Measurements from ENCODE around the gene PAQR6. TPM values are rescaled to one million over a fixed set of nuclear protein-coding genes. Genes with fewer than 3 reads are reported as not detected.

Gene PAQR6
- total and polyA plus RNA-seq, 4 donors = 0.22 to 0.85 (median 0.49) TPM

- peak within 1 kb of the TSS; percentile 96 to 99 for H3K27ac ChIP-seq (ENCODE audit: low read depth in 1 of 2, low read length in 2 of 2)
- peak within 1 kb of the TSS; percentile 72 to 99 (median 79) for H3K4me3 ChIP-seq (ENCODE audit: low read depth in 1 of 3, low read length in 3 of 3)
- TF ChIP-seq EGR1 (IDR thresholded peaks at IDR 0.05; ENCODE audit: low read depth in 2 of 2) (peak; percentile 91 to 96), FOXA1 (IDR thresholded peaks at IDR 0.05) (peak; percentile 42), RXRA (IDR thresholded peaks at IDR 0.05) (peak; percentile 34 to 36), ZBTB33 (IDR thresholded peaks at IDR 0.05) (peak; percentile 99), RAD21 (IDR thresholded peaks at IDR 0.05) (peak; percentile 28), FOXA2 (IDR thresholded peaks at IDR 0.05) (no peak), SP1 (IDR thresholded peaks at IDR 0.05) (peak; percentile 90), JUND (IDR thresholded peaks at IDR 0.05) (no peak), HNF4G (IDR thresholded peaks at IDR 0.05) (no peak), HNF4A (conservative IDR thresholded peaks at IDR 0.05) (no peak), TAF1 (conservative IDR thresholded peaks at IDR 0.05) (peak; percentile 86), GABPA (IDR thresholded peaks at IDR 0.05 in 1 of 2, conservative IDR thresholded peaks at IDR 0.05 in 1 of 2) (no peak), YY1 (IDR thresholded peaks at IDR 0.05) (peak; percentile 99), CTCF (IDR thresholded peaks at IDR 0.05; ENCODE audit: low read depth, low read length, missing input control) (no peak), REST (IDR thresholded peaks at IDR 0.05) (peak; percentile 82), NR2F2 (IDR thresholded peaks at IDR 0.05) (no peak)
- TF ChIP-seq, protein P1, sequence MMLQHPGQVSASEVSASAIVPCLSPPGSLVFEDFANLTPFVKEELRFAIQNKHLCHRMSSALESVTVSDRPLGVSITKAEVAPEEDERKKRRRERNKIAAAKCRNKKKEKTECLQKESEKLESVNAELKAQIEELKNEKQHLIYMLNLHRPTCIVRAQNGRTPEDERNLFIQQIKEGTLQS (IDR thresholded peaks at IDR 0.05) = peak; percentile 2
- TF ChIP-seq, protein P2, sequence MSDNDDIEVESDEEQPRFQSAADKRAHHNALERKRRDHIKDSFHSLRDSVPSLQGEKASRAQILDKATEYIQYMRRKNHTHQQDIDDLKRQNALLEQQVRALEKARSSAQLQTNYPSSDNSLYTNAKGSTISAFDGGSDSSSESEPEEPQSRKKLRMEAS (IDR thresholded peaks at IDR 0.05) = peak; percentile 14
- DNase-seq (ENCODE audit: low spot score) = peak; percentile 95
- peak within 1 kb of the TSS; percentile 92 to 95 for H3K9ac ChIP-seq (ENCODE audit: low read depth in 1 of 2, low read length in 2 of 2)
- peaks cover 4 to 34% (median 23%) of the 10 kb centered on the region in 4 donors for H3K4me1 ChIP-seq (ENCODE audit: control insufficient read depth in 4 of 4, insufficient read depth in 4 of 4, low read length in 3 of 4)
- under 1% methylated on average over 61 of the region's 61 CpGs for WGBS
- no peaks in the 10 kb centered on the region for H3K27me3 ChIP-seq (ENCODE audit: control insufficient read depth in 4 of 4, insufficient read depth in 4 of 4, low read length in 3 of 4)
- H3K9me3 ChIP-seq (ENCODE audit: control insufficient read depth in 4 of 4, low read length in 3 of 4) = no peaks in the 10 kb centered on the region
- peaks cover 3 to 28% (median 19%) of the 10 kb centered on the region in 4 donors for H3K36me3 ChIP-seq (ENCODE audit: control insufficient read depth in 4 of 4, insufficient read depth in 3 of 4, low read depth in 1 of 4, low read length in 3 of 4)
Measured at GRCh38 chr1:156212833-156213643, 34.8 kb downstream of the PAQR6 start, which contains the start of gene PMF1. Gene PMF1 (plus strand): TSS chr1:156213007. CDS start chr1:156213016, 9 bp downstream.

Measured in liver (tissue), 9 donors.